Measurements from ENCODE around the gene SLC25A41.

Gene SLC25A41

GRCh38 chr19:6460099-6460884 lies 26.7 kb upstream of the SLC25A41 start:
- DNase-seq (ENCODE audit: low read depth) = peak; percentile 95

DNA sequence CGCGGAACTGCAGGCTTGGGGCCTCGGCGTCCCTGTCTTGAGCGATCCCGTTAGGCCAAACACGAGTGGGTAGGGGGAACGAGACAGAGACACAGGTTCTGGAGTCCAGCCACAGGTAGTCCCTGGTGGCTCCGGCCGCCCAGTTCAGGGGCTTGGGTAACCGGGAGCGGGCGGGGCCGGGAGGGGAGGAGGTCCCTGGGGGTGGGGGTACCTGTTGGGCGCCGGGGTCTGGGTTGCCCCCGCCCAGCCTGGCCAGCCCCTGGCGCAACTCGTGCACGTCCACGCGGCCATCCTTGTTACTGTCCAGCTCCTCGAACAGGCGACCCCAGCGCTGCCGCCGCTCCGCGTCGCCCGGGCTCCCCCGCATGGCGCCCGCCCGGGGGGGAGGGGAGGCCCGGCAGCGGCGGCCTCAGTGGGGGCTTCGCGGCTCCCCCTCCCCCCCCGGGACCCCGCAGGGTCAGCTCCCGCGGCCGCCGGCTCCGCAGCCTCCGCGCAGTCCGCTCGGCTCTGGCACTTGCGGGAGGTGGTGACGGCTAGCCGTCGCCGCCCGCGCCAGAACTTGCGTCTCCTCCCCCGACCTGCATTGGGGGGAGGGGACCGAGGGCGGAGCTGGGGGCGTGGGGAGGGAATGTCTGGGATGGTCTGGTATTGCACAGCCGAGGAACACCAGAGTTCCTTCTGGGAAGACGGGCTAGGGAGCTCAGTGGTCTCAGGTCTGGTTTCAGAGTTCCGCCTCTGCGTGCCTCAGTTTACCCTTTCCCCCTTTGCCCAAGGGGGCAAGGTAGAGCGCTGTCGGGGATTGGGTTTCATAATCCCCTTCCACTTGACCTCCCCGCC lies 25.9 kb upstream of the SLC25A41 start, which contains the start of gene SLC25A23:
Gene SLC25A23 (minus strand): TSS at position 531 of the 837 bp plus-strand sequence. CDS start 164 bp downstream, at position 367.
- no peak for DNase-seq (ENCODE audit: low read depth)

- no peak for DNase-seq (ENCODE audit: low read depth)
Measured at GRCh38 chr19:6458695-6459261, 25.2 kb upstream of the SLC25A41 start.

GRCh38 chr19:6457958-6458694 lies 24.6 kb upstream of the SLC25A41 start:
- no peak for DNase-seq (ENCODE audit: low read depth)

GRCh38 chr19:6455924-6456323 lies 22.4 kb upstream of the SLC25A41 start:
- no peak for DNase-seq (ENCODE audit: low read depth)

DNA sequence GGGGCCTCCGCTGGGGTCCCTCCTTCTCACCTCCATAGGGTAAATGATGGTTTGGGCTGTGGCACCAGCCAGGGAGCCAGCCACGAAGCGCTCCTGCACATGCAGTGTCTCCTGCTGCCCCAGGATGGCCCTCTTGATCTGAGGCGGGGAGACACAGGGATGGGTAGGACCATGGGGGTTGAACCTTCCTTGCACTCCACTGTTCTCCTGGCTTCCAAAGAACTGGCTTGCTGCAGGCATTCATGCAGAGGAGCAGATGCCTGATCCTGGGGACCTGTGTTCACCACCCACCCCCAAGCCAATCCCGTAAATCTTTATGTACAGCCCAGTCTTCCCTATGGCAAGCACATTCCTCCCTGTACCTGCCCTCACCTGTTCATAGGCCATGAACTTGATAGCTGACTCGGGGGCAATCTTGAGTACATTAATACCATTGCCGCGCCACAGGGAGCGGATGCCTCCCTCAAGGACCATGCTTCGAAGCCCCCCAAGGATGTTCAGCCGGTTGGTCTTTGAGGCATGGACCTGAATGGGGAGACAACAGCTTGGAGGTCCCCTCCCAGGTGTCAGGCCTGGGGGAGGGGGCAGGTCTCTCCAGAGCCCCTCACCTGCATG lies 20.5 kb upstream of the SLC25A41 start:
- no peak for DNase-seq (ENCODE audit: low read depth)

DNA sequence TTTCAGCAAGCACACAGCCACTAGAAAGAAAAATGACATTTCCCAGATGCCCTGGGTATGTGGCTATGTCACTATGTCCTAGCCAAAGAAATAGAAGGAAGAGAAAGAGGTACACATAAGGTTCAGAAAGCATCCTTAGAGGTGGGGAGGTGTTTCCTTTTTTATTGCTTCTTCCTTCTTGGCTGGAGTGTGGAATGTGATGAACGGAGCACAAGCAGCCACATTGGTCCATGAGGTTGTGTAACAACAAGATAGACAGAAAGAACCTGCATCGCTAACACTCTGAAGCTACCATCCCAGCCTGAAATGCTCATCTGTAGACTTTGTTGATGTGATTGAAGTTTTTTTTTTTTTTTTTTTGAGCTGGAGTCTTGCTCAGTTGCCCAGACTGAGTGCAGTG lies 19.3 kb upstream of the SLC25A41 start:
- DNase-seq (ENCODE audit: low read depth) = no peak

DNA sequence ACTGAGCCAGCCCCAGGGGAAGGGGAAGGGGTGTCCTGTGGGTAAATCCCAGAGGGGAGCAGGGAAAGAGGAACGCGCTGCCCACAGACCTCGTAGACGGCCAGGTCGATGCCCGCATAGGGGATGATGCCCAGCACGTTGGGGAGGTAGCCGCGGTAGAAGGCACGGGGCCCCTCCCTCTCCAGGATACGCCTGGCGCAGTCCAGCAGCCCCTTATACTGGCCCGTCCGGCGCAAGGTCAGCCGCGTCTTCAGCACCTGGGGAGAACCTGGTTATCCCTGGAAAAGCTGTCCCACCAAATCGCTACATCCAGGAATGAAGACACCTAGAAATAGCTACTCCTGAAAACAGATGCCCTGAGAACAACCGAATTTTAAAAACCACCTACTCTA lies 18.7 kb upstream of the SLC25A41 start:
- no peak for DNase-seq (ENCODE audit: low read depth)

DNA sequence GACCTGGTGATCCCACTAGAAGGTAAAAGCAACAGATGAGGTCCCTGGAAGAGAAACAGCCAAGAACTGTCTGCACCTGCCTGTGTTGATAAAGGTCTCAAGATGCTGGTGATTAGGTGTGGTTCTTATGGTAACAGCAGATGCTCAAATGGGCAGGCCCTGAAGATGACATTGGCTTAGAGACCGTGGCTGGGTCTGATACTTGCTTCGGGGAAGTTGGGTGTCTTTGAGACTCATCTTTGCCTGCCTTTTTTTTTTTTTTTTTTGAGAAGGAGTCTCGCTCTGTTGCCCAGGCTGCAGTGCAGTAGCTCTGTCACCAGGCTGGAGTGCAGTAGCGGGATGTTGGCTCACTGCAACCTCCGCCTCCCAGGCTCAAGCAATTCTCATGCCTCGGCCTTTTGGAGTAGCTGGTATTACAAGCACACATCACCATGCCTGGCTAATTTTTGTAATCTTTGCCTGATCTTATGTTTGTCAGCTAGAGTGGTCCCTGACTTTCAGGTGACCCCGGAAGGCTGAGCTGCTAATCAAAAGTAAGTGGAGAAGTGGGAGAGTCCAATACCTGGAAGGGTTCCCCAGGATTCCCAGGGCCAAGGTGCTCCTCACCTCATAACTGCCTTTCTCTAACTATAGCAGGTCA lies 18.1 kb upstream of the SLC25A41 start:
- no peak for DNase-seq (ENCODE audit: low read depth)

- no peak for DNase-seq (ENCODE audit: low read depth)
Measured at GRCh38 chr19:6450166-6450565, 16.6 kb upstream of the SLC25A41 start.

DNA sequence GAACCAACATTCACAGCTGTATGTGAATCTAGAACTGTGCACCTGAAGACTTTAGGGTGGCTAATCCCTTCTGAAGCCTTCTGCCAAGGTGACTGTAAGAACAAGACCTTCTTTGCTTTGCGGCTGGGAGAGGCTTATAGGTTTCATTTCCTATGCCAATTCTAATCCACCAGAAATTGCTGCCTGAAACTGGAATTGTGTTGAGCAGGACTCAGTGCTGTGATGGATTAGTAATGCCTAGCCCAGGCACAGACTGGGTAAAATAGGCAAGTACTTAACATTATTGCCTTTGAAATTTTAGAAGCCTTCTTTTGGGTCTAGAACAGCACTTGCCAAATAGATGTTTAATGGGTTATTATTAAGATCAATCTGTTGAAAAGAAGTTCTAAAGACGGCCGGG lies 14.5 kb upstream of the SLC25A41 start:
- DNase-seq (ENCODE audit: low read depth) = no peak

DNA sequence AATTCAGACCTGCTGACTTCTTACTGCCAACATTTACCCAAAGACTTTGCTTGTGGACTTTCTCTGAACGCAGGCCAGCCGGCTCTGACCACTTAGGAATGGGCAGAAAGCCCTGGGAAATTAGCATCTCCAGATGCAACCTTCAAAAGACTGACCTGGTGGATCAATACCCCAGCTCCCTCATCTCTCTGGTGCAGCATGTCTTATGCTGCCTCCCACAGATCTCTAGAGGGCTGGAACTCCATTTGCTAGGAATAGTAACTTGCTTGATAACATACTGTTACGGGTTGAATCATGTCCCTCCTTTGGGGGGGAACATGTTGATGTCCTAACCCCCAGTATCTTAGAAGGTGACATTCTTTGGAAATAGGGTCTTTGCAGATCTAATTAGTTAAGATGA lies 12.9 kb upstream of the SLC25A41 start:
- no peak for DNase-seq (ENCODE audit: low read depth)

DNA sequence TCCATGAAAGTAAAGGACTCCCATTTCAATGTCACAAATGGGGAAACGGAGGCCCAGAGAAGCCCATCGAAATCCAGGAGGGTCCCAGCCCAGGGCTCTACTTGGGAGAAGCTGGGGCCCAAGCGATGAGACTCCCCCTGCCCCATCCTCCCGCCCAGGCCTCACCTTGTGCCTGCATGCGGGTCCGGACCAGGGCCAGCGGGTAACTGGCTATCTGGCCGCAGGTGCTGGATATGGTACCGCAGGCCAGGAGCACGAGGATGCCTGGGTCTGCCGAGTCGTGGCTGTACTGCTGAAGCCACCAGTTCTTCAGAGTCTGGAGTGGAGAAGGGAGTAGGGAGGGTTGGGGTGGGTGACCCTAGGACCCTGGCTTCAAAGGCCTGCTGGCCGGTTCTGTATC lies 10.4 kb upstream of the SLC25A41 start:
- DNase-seq (ENCODE audit: low read depth) = no peak

DNA sequence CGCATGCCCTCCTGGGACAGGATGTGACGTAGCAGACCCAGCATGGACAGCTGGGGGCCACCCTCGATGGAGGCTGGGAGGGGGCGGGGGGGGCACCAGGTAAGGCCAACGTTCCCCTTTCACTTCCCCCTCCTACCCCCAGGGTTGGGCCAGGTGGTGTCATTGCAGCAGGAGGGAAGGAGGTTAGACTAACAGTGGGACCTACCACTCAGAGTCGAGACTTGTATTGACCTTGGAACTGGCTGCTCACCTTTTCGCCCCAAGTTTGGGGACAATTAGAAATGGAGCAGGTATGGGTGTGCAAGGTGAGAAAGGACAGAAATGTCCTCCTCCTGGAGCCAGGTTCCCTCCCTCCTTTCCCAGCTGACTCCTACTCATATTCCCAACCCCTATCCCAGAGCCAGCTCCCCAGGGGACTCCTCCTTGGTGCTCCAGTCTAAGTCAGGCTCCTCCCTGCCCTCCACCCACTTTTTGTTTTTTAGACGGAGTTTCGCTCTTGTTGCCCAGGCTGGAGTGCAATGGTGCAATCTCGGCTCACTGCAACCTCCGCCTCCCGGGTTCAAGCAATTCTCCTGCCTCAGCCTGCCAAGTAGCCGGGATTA lies 8.6 kb upstream of the SLC25A41 start:
- DNase-seq (ENCODE audit: low read depth) = no peak

GRCh38 chr19:6440905-6441304 lies 7.3 kb upstream of the SLC25A41 start:
- DNase-seq (ENCODE audit: low read depth) = no peak

- DNase-seq (ENCODE audit: low read depth) = no peak
Measured at GRCh38 chr19:6439743-6440142, 6.2 kb upstream of the SLC25A41 start.

DNA sequence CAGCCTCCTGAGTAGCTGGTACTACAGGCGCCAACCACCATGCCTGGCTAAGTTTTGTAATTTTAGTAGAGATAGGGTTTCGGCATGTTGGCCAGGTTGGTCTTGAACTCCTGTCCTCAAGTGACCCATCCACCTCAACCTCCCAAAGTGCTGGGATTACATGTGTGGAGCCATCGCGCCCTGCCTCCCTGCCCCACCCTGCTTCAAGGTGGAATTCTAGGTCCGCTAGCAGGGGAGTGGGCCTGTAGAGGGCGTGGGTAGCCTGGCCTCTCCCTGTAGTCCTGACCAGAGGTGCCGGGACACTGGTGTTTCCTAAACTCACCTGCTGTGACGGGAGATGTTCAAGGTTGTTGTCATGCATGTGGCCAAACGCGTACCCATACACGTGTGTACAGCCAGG lies 398 bp downstream of the SLC25A41 start:
- no peak for DNase-seq (ENCODE audit: low read depth)

GRCh38 chr19:6431891-6432290 lies 1.7 kb downstream of the SLC25A41 start:
- DNase-seq (ENCODE audit: low read depth) = no peak

DNA sequence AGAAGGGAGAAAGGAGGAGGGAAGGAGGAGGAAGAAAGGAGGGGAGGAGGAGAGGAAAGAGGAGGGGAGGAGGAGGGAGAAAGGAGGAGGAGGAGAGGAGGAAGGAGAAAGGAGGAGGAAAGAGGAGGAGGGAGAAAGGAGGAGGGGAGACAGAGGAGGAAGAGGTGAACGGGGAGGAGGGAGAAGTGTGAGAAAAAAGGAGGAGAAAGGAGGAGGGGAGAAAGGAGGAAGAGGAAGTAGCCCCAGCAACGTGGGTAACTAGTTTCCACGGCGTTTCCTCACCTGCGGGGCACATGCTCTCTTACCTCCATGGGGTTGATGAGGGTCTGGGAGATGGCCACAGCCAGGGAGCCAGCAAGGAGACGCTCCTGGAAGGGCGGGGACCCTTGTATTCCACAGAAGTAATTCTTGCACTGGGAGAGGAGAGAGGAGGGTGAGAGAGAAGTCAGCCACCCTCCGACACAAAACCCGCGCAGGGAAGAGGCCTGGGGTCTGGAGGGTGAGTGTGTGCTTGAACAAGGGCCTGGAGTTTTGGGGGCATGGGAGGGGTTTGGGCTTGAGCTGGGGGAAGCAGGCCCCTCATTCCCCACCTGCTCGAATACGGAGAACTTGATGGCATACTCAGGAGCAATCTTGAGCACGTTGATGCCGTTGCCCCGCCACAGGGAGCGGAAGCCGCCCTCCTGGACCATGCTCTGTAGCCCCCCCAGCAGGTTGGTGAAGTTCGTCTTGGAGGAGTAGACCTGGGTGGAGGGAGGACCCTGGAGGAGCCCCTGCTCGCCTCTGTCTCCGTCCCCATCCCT lies 3.9 kb downstream of the SLC25A41 start:
- DNase-seq (ENCODE audit: low read depth) = no peak
